K562 (cell line): ENCODE measurements around the gene ASIC3. TPM values are rescaled to one million over a fixed set of nuclear protein-coding genes. Genes with fewer than 3 reads are reported as not detected.

Experiments used
- ARID1B ChIP-seq: fragments of 450-650 bp; IDR thresholded peaks from 2 replicates; pipeline ENCODE4 v1.6.1; 2016; ENCODE audit warnings: antibody characterized with exemption, mild to moderate bottlenecking, inconsistent platforms
- CAMTA2 ChIP-seq: fragments of 250-450 bp; sonication (Bioruptor Pico); conservative IDR thresholded peaks from 2 replicates; pipeline ENCODE4 v1.5.1; 2022
- CHCHD3 ChIP-seq: fragments of 250-450 bp; sonication (Bioruptor Pico); IDR thresholded peaks from 2 replicates; pipeline ENCODE4 v2.1.2; 2022; ENCODE audit warnings: mild to moderate bottlenecking
- CREM ChIP-seq: IDR thresholded peaks from 2 replicates; pipeline ENCODE4 v1.6.1; 2014; ENCODE audit warnings: antibody characterized with exemption, low read depth
- CUX1 ChIP-seq: fragments of 200-800 bp; sonication (Bioruptor generic); IDR thresholded peaks from 2 replicates; pipeline ENCODE4 v1.6.1; 2016; ENCODE audit warnings: missing genetic modification characterization, missing compliant biosample characterization
- FOXO4 ChIP-seq: fragments of 450-650 bp; formaldehyde crosslinking; IDR thresholded peaks from 2 replicates; pipeline ENCODE4 v1.4.0; 2020; ENCODE audit warnings: mild to moderate bottlenecking, moderate library complexity
- GTF2E2 ChIP-seq: fragments of 200-800 bp; sonication (Bioruptor generic); IDR thresholded peaks from 2 replicates; pipeline ENCODE4 v1.6.1; 2016; ENCODE audit warnings: missing genetic modification characterization, missing compliant biosample characterization
- HDAC3 ChIP-seq: fragments of 450-650 bp; IDR thresholded peaks from 2 replicates; pipeline ENCODE4 v1.6.1; 2018; ENCODE audit warnings: borderline replicate concordance, mild to moderate bottlenecking, moderate library complexity; ENCODE audit not compliant: partially characterized antibody
- NFE2 ChIP-seq: IDR thresholded peaks from 2 replicates; pipeline ENCODE4 v1.6.1; 2014; ENCODE audit warnings: antibody characterized with exemption, low read depth
- NR4A1 ChIP-seq, 2 experiments: fragments of 250-450 bp in 1 of 2; fragments of 450-650 bp in 1 of 2; sonication (Bioruptor Pico) in 1 of 2; IDR thresholded peaks; 2 replicates each; pipeline versions ENCODE4 v1.4.0 to v1.6.1; 2016 to 2020; ENCODE audit warnings: mild to moderate bottlenecking in 2 of 2, missing compliant biosample characterization in 1 of 2, missing genetic modification characterization in 1 of 2, moderate library complexity in 1 of 2
- SAP30 ChIP-seq: fragments of 200-600 bp; sonication (generic); IDR thresholded peaks from 2 replicates; pipeline ENCODE4 v1.6.1; 2012; ENCODE audit warnings: borderline replicate concordance, low read depth, mild to moderate bottlenecking, moderate library complexity, low read length, control low read depth, inconsistent platforms; ENCODE audit not compliant: insufficient read depth, poor library complexity, severe bottlenecking
- SOX6 ChIP-seq: fragments of 450-650 bp; IDR thresholded peaks from 2 replicates; pipeline ENCODE4 v1.6.1; 2014; ENCODE audit warnings: mild to moderate bottlenecking
- TAF9B ChIP-seq: fragments of 450-650 bp; IDR thresholded peaks from 2 replicates; pipeline ENCODE4 v1.6.1; 2018; ENCODE audit warnings: mild to moderate bottlenecking; ENCODE audit not compliant: partially characterized antibody
- TCF7 ChIP-seq: sonication (generic); IDR thresholded peaks from 2 replicates; pipeline ENCODE4 v1.6.1; 2016; ENCODE audit warnings: antibody characterized with exemption, borderline replicate concordance
- TRIM24 ChIP-seq, 2 experiments: fragments of 450-650 bp; IDR thresholded peaks; 2 replicates each; pipeline ENCODE4 v1.6.1; 2016
- ZFP1 ChIP-seq: fragments of 450-650 bp; formaldehyde crosslinking; IDR thresholded peaks from 2 replicates; pipeline ENCODE4 v1.4.0; 2020; ENCODE audit warnings: mild to moderate bottlenecking, mixed read lengths
- ZNF778 ChIP-seq: fragments of 450-650 bp; formaldehyde crosslinking; IDR thresholded peaks from 2 replicates; pipeline ENCODE4 v1.4.0; 2020; ENCODE audit warnings: mild to moderate bottlenecking, moderate library complexity
- polyA plus RNA-seq, 8 experiments: library from polyadenylated mRNA; depleted of rRNA in 4 of 8; stranded (reverse) in 5 of 8; unstranded in 3 of 8; fragments of >200 nt; fragmentation: Nextera tagmentation in 2 of 8; fragmentation: Illumina TruSeq in 1 of 8; extraction: Ambion mirVana in 2 of 8; extraction: Trizol in 1 of 8; gene quantifications; 2 replicates each; pipeline versions ENCODE4 v1.2.1 to v1.2.3, GENCODE V29; 2011 to 2014; ENCODE audit warnings: inconsistent platforms in 1 of 8, missing spikeins in 1 of 8
- total RNA-seq, 7 experiments: library from RNA; depleted of rRNA in 6 of 7; stranded (reverse); fragments of >200 nt in 6 of 7; fragmentation: Illumina TruSeq in 2 of 7; extraction: Trizol in 2 of 7; gene quantifications; 2 replicates each; pipeline versions ENCODE4 v1.2.1 to v1.2.3, GENCODE V29; 2011 to 2021; ENCODE audit warnings: low replicate concordance in 1 of 7
- TF ChIP-seq, protein P1 (sequence below): fragments of 200-800 bp; sonication (Bioruptor generic); IDR thresholded peaks from 2 replicates; pipeline ENCODE4 v1.6.1; 2017; ENCODE audit warnings: missing genetic modification characterization, missing compliant biosample characterization

ASIC3 gene
- total and polyA plus RNA-seq, 9 of the 15 experiments (the other 6 are each of a cell fraction or from before 2014, with no cell fraction given) = 0.11 to 5.0 (median 0.87) TPM

- peak in 1 of 2 experiments; percentile 23; a peak in 1 of 4 replicates for TF ChIP-seq TRIM24 (IDR thresholded peaks at IDR 0.05)
- no peak for TF ChIP-seq HDAC3
- no peak; the same call in 1 of the 2 replicates for TF ChIP-seq NR4A1 (CRISPR knock-in tag; IDR thresholded peaks at IDR 0.05)
- TF ChIP-seq NR4A1 (tag; IDR thresholded peaks at IDR 0.05) = peak; percentile 88
- TF ChIP-seq ZFP1 (CRISPR knock-in tag) = no peak
- TF ChIP-seq CAMTA2 (CRISPR knock-in tag) = no peak; the same call in 1 of the 2 replicates
- TF ChIP-seq NFE2 = 0 out of 2 replicates have a peak, but pooled peaks have one; percentile 10
- TF ChIP-seq, protein P1, sequence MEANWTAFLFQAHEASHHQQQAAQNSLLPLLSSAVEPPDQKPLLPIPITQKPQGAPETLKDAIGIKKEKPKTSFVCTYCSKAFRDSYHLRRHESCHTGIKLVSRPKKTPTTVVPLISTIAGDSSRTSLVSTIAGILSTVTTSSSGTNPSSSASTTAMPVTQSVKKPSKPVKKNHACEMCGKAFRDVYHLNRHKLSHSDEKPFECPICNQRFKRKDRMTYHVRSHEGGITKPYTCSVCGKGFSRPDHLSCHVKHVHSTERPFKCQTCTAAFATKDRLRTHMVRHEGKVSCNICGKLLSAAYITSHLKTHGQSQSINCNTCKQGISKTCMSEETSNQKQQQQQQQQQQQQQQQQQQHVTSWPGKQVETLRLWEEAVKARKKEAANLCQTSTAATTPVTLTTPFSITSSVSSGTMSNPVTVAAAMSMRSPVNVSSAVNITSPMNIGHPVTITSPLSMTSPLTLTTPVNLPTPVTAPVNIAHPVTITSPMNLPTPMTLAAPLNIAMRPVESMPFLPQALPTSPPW = peak; percentile 23; the same call in 1 of the 2 replicates
- peak; percentile 25; the same call in 1 of the 2 replicates for TF ChIP-seq CREM
- TF ChIP-seq ZNF778 (CRISPR knock-in tag) = no peak
- TF ChIP-seq CHCHD3 (CRISPR knock-in tag) = no peak
- peak; percentile 21; the same call in 1 of the 2 replicates for TF ChIP-seq CUX1 (CRISPR knock-in tag)
- TF ChIP-seq SAP30 = peak; percentile 74
- TF ChIP-seq SOX6 = no peak
- peak; percentile 31 for TF ChIP-seq ARID1B
- TF ChIP-seq FOXO4 (CRISPR knock-in tag) = 0 out of 2 replicates have a peak, but pooled peaks have one; percentile 15
- TF ChIP-seq GTF2E2 (tag) = no peak
- TF ChIP-seq TCF7 = peak; percentile 71; the same call in 1 of the 2 replicates
- no peak for TF ChIP-seq TAF9B
Measured at GRCh38 chr7:151010307-151011096, 37.8 kb upstream of the ASIC3 start (continued).
